RWPE1 (cell line): Measurements from ENCODE around the gene C20orf141.

Experiments used
- CTCF ChIA-PET: fragments of 350-600 bp; sonication (Branson Sonifier 250); formaldehyde crosslinking; extraction: SDS; loops from one replicate; lab custom pipeline; 2021; lab: Yijun Ruan, JAX
- POLR2A ChIA-PET: fragments of 400-600 bp; formaldehyde crosslinking; extraction: SDS; loops from one replicate; lab custom pipeline; 2020; ENCODE audit warnings: antibody characterized with exemption; ENCODE audit not compliant: low non-redundant PET; lab: Yijun Ruan, JAX
- DNase-seq: peaks from one replicate; pipeline ENCODE4 v3.0.0; 2012; ENCODE audit warnings: low spot score
- H3K27ac ChIP-seq: fragments of 450-650 bp; 2 replicates; pipeline ENCODE4 v1.5.1; 2017
- TF ChIP-seq, protein P1 (sequence below): fragments of 450-650 bp; conservative IDR thresholded peaks from 2 replicates; pipeline ENCODE4 v1.5.1; 2017; ENCODE audit warnings: low read depth, mild to moderate bottlenecking

Gene C20orf141

DNA sequence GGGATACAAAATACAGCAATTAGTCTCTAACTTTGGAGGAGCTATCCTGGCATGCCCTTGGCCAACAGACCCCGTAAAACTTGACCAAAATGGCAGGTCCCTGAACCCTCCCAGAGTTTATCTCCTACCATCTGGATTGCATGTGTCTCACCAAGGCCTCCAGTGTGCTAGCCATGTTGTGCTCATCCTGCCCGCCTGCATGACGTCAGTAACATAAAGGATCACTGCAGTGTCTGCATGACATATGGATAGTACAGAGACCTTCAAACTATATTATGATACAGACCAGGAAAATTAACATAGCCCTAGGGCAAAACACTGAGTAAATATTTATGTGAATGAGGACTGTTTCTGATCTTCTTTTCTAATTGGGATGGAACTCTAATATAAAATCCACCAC lies 39.6 kb upstream of the C20orf141 start:
- TF ChIP-seq, protein P1, sequence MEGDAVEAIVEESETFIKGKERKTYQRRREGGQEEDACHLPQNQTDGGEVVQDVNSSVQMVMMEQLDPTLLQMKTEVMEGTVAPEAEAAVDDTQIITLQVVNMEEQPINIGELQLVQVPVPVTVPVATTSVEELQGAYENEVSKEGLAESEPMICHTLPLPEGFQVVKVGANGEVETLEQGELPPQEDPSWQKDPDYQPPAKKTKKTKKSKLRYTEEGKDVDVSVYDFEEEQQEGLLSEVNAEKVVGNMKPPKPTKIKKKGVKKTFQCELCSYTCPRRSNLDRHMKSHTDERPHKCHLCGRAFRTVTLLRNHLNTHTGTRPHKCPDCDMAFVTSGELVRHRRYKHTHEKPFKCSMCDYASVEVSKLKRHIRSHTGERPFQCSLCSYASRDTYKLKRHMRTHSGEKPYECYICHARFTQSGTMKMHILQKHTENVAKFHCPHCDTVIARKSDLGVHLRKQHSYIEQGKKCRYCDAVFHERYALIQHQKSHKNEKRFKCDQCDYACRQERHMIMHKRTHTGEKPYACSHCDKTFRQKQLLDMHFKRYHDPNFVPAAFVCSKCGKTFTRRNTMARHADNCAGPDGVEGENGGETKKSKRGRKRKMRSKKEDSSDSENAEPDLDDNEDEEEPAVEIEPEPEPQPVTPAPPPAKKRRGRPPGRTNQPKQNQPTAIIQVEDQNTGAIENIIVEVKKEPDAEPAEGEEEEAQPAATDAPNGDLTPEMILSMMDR: no peak
- no peak for DNase-seq
- ChIA-PET CTCF (interaction anchor here (0.7 kb wide), 1 partner anchor 10 kb away, joined by 3 read pairs; no protein-coding TSS in a partner anchor), POLR2A (interaction anchor here (0.5 kb wide), 1 partner anchor 12 kb away, joined by 6 read pairs; no protein-coding TSS in a partner anchor)
- no peak overlapping the region for H3K27ac ChIP-seq

DNA sequence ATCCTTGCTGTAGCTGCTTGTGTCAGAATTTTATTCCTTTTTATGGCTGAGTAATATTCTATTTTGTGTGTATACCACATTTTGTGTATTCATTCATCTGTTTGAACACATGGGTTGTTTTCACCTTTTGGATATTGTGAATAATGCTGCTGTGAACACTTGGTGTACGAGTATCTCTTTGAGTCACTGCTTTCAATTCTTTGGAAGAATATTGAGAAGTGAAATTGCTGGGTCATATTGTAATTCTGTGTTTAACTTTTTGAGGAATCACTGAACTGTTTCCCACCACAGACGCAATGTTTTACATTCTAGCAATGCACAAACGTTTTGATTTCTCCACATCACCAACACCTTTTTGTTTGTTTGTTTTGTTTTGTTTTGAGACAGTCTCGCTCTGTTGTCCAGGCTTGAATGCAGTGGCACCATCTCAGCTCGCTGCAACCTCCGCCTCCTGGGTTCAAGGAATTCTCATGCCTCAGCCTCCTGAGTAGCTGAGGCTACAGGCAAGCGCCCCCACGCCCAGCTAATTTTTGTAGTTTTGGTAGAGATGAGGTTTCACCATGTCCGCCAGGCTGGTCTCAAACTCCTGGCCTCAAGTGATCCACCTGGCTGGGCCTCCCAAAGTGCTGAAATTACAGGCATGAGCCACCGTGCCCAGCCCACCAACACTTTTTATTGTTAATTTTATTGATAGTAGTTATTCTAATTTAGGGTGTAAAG lies 36.0 kb upstream of the C20orf141 start:
- no peak for DNase-seq
- CTCF ChIA-PET: no interaction called here
- H3K27ac ChIP-seq: no peak overlapping the region
- POLR2A ChIA-PET: no interaction called here
- TF ChIP-seq, protein P1: no peak

DNA sequence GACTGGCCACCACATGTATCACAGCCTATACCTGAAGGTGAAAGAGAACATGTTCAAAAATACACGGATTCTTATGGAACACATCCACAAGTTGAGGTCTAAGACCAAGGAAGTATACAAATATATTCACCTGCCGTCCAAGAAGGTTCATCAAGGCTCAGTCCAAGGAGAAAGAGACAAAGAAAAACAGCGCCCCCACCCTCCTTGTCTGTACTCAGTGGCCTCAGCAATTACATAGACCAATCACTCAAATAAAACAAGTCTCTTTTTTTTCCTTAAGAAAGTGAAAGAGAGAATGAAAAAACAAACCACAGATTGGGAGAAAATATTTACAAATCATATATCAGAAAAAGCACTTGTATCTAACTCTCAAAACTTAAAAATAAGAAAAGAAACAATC lies 33.8 kb upstream of the C20orf141 start:
- POLR2A ChIA-PET: no interaction called here
- no peak overlapping the region for H3K27ac ChIP-seq
- DNase-seq: no peak
- TF ChIP-seq, protein P1: no peak; the same call in 1 of the 2 replicates
- CTCF ChIA-PET: no interaction called here

DNA sequence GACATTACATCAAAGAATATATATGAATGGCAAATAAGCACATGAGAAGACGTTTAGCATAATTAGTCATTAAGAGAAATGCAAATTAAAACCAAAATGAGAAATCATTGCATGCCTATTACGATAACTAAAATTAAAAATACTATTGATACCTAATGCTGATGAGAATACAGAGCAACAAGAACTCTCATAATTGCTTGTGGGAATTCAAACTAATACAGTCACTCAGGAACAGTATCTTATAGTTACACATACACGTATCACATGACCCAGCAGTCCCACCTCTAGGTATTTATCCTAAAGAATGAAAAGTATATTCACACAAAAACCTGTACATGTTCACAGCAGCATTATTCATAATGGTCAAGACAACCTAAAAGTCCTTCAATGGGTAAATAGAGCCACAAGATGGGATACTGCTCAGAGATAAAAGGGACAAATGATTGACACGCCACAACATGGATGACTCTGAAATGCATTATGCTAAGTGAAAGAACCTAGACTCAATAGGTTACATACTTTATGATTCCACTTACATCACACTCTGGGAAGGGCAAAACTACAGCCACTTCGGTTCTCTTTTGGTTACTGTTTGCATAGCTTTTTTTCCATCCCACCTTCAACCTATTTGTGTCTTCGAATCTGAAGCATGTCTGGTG lies 30.8 kb upstream of the C20orf141 start:
- no peak for DNase-seq
- CTCF ChIA-PET: interaction anchor here (0.7 kb wide), 1 partner anchor 90 kb away, joined by 5 read pairs; no protein-coding TSS in a partner anchor
- TF ChIP-seq, protein P1: no peak
- POLR2A ChIA-PET: no interaction called here
- no peak overlapping the region for H3K27ac ChIP-seq

DNA sequence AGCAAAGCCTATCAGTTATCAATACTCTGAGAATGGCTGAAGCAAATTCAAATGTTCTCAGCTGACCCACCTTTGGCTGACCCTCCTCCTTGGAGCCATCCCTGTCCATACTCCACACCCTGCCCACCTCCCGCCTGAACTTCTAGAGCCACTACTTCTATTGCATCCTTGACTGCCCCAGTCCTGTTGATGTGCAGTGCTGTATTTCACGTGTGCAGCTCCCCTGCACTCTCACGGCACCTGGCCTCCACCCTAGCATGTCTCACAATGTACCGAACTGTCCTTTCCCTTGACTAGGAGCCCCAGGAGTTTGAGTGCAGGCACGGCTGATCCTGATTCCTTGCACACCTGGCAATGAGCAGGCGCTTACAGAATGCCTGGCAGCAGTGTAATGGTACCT lies 21.3 kb upstream of the C20orf141 start:
- ChIA-PET CTCF (no interaction called here), POLR2A (no interaction called here)
- no peak for DNase-seq
- TF ChIP-seq, protein P1: no peak
- H3K27ac ChIP-seq: no peak overlapping the region

DNA sequence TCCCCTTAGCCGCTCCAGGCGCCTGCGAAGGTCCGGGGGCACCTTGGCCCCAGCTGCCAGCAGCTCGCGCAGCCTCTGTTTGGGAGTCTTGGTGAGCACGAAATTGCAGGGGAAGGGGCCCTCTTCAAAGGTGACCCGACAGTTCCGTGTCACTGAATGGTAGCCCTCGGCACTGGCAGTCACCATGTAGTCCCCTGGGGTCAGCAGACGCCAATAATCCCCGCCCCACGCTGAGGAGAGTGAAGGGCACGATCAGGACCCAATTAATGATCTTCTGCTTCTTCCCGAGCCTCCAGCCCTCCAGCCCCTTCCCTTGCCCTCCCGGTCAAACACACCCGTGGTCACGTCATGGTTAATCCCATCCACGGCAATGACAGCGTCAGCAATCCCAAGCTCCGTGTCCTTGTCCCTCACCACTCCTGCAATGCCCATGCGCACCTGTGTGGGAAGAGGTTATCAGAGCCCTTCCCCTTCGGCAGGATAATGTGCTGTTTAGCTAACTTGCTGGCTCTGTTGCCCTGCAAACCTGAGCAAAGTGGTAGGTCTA lies 20.5 kb upstream of the C20orf141 start:
- ChIA-PET CTCF (interaction anchor here (0.6 to 0.7 kb wide), 2 partner anchors 59 to 206 kb away, joined by 4 read pairs; no protein-coding TSS in a partner anchor), POLR2A (no interaction called here)
- H3K27ac ChIP-seq: no peak overlapping the region
- DNase-seq: no peak
- TF ChIP-seq, protein P1: no peak
